Measurements from ENCODE around the gene FAM241A. TPM values are rescaled to one million over a fixed set of nuclear protein-coding genes. Genes with fewer than 3 reads are reported as not detected.

Gene FAM241A
- polyA plus RNA-seq, 2 of the 4 experiments (the other 2 are of a cell fraction), result 0.67 to 2.3 TPM

GRCh38 chr4:112118742-112119352 is 26.4 kb upstream of the FAM241A start:
- Histone ChIP-seq H3K4me1 (peaks cover 6% of the 10 kb centered on the region), H3K27ac (no peak overlapping the region), H3K9me3 (no peaks in the 10 kb centered on the region), H3K4me3 (no peak overlapping the region), H3K4me2 (no peak overlapping the region)
- ChIA-PET POLR2A (no interaction called here), CTCF (no interaction called here)
- TF ChIP-seq RFX5 (IDR thresholded peaks at IDR 0.05) (no peak), EHF (CRISPR knock-in tag; IDR thresholded peaks at IDR 0.05) (no peak), REST (IDR thresholded peaks at IDR 0.05) (no peak), JUN (IDR thresholded peaks at IDR 0.05) (no peak), MAX (IDR thresholded peaks at IDR 0.05) (no peak), NR3C1 (IDR thresholded peaks at IDR 0.05) (no peak), NFE2L2 (conservative IDR thresholded peaks at IDR 0.05; ENCODE audit: low read length) (no peak), CHD2 (IDR thresholded peaks at IDR 0.05; ENCODE audit: low read length, partially characterized antibody) (no peak)
- DNase-seq (ENCODE audit: low read depth in 1 of 2, low spot score in 1 of 2), result no peak
- no peak for FAIRE-seq
- ATAC-seq, result no peak
- WGBS (ENCODE audit: missing lambda C conversion rate), result 80% methylated on average over 1 of the region's 1 CpG

- CTCF ChIA-PET, result no interaction called here
Measured at GRCh38 chr4:112119353-112119783, 25.9 kb upstream of the FAM241A start.

GRCh38 chr4:112120021-112120420 is 25.2 kb upstream of the FAM241A start:
- no peak for TF ChIP-seq RFX5 (IDR thresholded peaks at IDR 0.05)
- ChIA-PET CTCF (no interaction called here), POLR2A (no interaction called here)
- Histone ChIP-seq H3K9me3 (no peaks in the 10 kb centered on the region), H3K27ac (no peak overlapping the region), H3K4me1 (no peaks in the 10 kb centered on the region), H3K4me2 (no peak overlapping the region), H3K4me3 (no peak overlapping the region)
- DNase-seq (ENCODE audit: low read depth in 1 of 2, low spot score in 1 of 2), result no peak
- ATAC-seq, result no peak
- 91% methylated on average over 2 of the region's 2 CpGs for WGBS (ENCODE audit: missing lambda C conversion rate)
- no peak for FAIRE-seq

More at GRCh38 chr4:112119353-112119783, 25.9 kb upstream of the FAM241A start:
- ATAC-seq (no peak), FAIRE-seq (no peak), DNase-seq (ENCODE audit: low read depth in 1 of 2, low spot score in 1 of 2) (no peak)
- WGBS (ENCODE audit: missing lambda C conversion rate), result 83% methylated on average over 3 of the region's 3 CpGs
- Histone ChIP-seq H3K4me3 (no peak overlapping the region), H3K4me1 (peaks cover 1% of the 10 kb centered on the region; the same call in 2 of the 3 replicates), H3K27ac (no peak overlapping the region), H3K4me2 (no peak overlapping the region), H3K9me3 (no peaks in the 10 kb centered on the region)
- POLR2A ChIA-PET, result no interaction called here
- TF ChIP-seq FOSL2 (IDR thresholded peaks at IDR 0.05) (no peak), FOSL2 (CRISPR knock-in tag; IDR thresholded peaks at IDR 0.05) (0 out of 2 replicates have a peak, but pooled peaks have one; percentile 6), CHD4 (IDR thresholded peaks at IDR 0.05; ENCODE audit: borderline replicate concordance) (no peak), CTCF (IDR thresholded peaks at IDR 0.05) (no peak), MAFK (IDR thresholded peaks at IDR 0.05; ENCODE audit: partially characterized antibody) (no peak), ATOH8 (CRISPR knock-in tag; IDR thresholded peaks at IDR 0.05; ENCODE audit: low read depth) (no peak)

Data from A549 (cell line).